ENCODE data around the gene VSIR.

GRCh38 chr10:71749396-71749795, 23.9 kb downstream of the VSIR start:
- no peak for TF ChIP-seq CTCF (IDR thresholded peaks at IDR 0.05)
- no peak for TF ChIP-seq POLR2A (IDR thresholded peaks at IDR 0.05)

All from right lobe of liver (tissue), 4 donors.